HG03558 (cell line): ENCODE measurements around the gene KY.

Experiments
- ATAC-seq: cut with Tn5 transposase; IDR thresholded peaks from one replicate; pipeline ENCODE4 v1.9.1; 2021; ENCODE audit warnings: moderate number of reproducible peaks; ENCODE audit not compliant: unreplicated experiment; ENCODE audit errors: extremely low read depth

Gene KY

GRCh38 chr3:134621854-134622253, 29.0 kb downstream of the KY start:
- no peak for ATAC-seq

- no peak for ATAC-seq
Observed at GRCh38 chr3:134620476-134621115, 30.2 kb downstream of the KY start.

- ATAC-seq = no peak
Observed at GRCh38 chr3:134619884-134620445, 30.9 kb downstream of the KY start.

- ATAC-seq = no peak
Observed at GRCh38 chr3:134619301-134619615, 31.6 kb downstream of the KY start.

- no peak for ATAC-seq
Observed at GRCh38 chr3:134618478-134619300, 32.1 kb downstream of the KY start.

GRCh38 chr3:134617608-134618477, 33.0 kb downstream of the KY start:
- ATAC-seq = no peak

GRCh38 chr3:134615743-134616142, 35.1 kb downstream of the KY start:
- ATAC-seq = no peak

GRCh38 chr3:134614955-134615354, 35.9 kb downstream of the KY start:
- no peak for ATAC-seq

- no peak for ATAC-seq
Observed at GRCh38 chr3:134613006-134613520, 37.8 kb downstream of the KY start.

- no peak for ATAC-seq
Observed at GRCh38 chr3:134611516-134611915, 39.3 kb downstream of the KY start.

GRCh38 chr3:134610432-134611385, 40.1 kb downstream of the KY start:
- no peak for ATAC-seq

GRCh38 chr3:134609821-134610431, 40.9 kb downstream of the KY start:
- no peak for ATAC-seq

- no peak for ATAC-seq
Observed at GRCh38 chr3:134608771-134609435, 41.9 kb downstream of the KY start.

- no peak for ATAC-seq
Observed at GRCh38 chr3:134608023-134608770, 42.6 kb downstream of the KY start.

GRCh38 chr3:134607054-134608022, 43.5 kb downstream of the KY start:
- no peak for ATAC-seq
